HepG2 (cell line): ENCODE results near the gene PARP3. TPM values are rescaled to one million over a fixed set of nuclear protein-coding genes. Genes with fewer than 3 reads are reported as not detected.

Experiments
- CEBPB ChIP-seq: IDR thresholded peaks from 2 replicates; pipeline ENCODE4 v1.6.1; 2011; ENCODE audit warnings: low read depth, low read length, improper control_type of control experiment, borderline replicate concordance
- GTF3A ChIP-seq: sonication (generic); formaldehyde crosslinking; conservative IDR thresholded peaks from 2 replicates; pipeline ENCODE4 v1.4.0; 2020; ENCODE audit warnings: mild to moderate bottlenecking, missing genetic modification reagents
- HOXA3 ChIP-seq: sonication (generic); formaldehyde crosslinking; IDR thresholded peaks from 2 replicates; pipeline ENCODE4 v1.5.0; 2020; ENCODE audit warnings: missing genetic modification reagents
- IRF2 ChIP-seq: IDR thresholded peaks from 2 replicates; pipeline ENCODE4 v1.6.1; 2018; ENCODE audit warnings: missing genetic modification reagents, missing compliant biosample characterization
- KLF15 ChIP-seq: sonication (generic); formaldehyde crosslinking; IDR thresholded peaks from 2 replicates; pipeline ENCODE4 v1.8.1; 2023; ENCODE audit warnings: borderline replicate concordance, mild to moderate bottlenecking, inconsistent platforms, missing genetic modification reagents, mixed read lengths
- KLF9 ChIP-seq: IDR thresholded peaks from 2 replicates; pipeline ENCODE4 v1.6.1; 2016; ENCODE audit warnings: low read depth
- MAFF ChIP-seq: IDR thresholded peaks from 2 replicates; pipeline ENCODE4 v1.6.1; 2011; ENCODE audit warnings: low read depth, low read length, improper control_type of control experiment
- NR2F2 ChIP-seq: IDR thresholded peaks from 2 replicates; pipeline ENCODE4 v1.6.1; 2012; ENCODE audit warnings: low read depth, inconsistent platforms, borderline replicate concordance
- PRMT3 ChIP-seq: sonication (generic); formaldehyde crosslinking; IDR thresholded peaks from 2 replicates; pipeline ENCODE4 v1.8.1; 2022; ENCODE audit warnings: low read depth, mild to moderate bottlenecking, moderate library complexity, missing genetic modification reagents, borderline replicate concordance
- SMARCE1 ChIP-seq: fragments of 450-650 bp; IDR thresholded peaks from 2 replicates; pipeline ENCODE4 v1.6.1; 2017; ENCODE audit warnings: borderline replicate concordance
- STAG1 ChIP-seq: sonication (generic); formaldehyde crosslinking; IDR thresholded peaks from 2 replicates; pipeline ENCODE4 v1.4.0; 2020; ENCODE audit warnings: missing genetic modification reagents
- U2AF2 ChIP-seq: fragments of 200-400 bp; formaldehyde crosslinking; IDR thresholded peaks from 2 replicates; pipeline ENCODE4 v1.6.1; 2017; ENCODE audit warnings: low read depth, mild to moderate bottlenecking, low read length
- ZC3H13 ChIP-seq: sonication (generic); formaldehyde crosslinking; IDR thresholded peaks from 2 replicates; pipeline ENCODE4 v1.8.1; 2023; ENCODE audit warnings: mild to moderate bottlenecking, missing genetic modification reagents, moderate library complexity
- ZFP90 ChIP-seq: sonication (generic); formaldehyde crosslinking; IDR thresholded peaks from 2 replicates; pipeline ENCODE4 v1.8.0; 2022; ENCODE audit warnings: missing genetic modification reagents, mild to moderate bottlenecking, inconsistent platforms, borderline replicate concordance
- ZIK1 ChIP-seq: sonication (generic); formaldehyde crosslinking; IDR thresholded peaks from 2 replicates; pipeline ENCODE4 v1.5.0; 2020; ENCODE audit warnings: mild to moderate bottlenecking, low read depth, missing genetic modification reagents, borderline replicate concordance
- ZNF20 ChIP-seq: sonication (generic); formaldehyde crosslinking; IDR thresholded peaks from 2 replicates; pipeline ENCODE4 v1.4.0; 2020; ENCODE audit warnings: mild to moderate bottlenecking, moderate library complexity, missing genetic modification reagents
- ZNF354B ChIP-seq: sonication (generic); formaldehyde crosslinking; IDR thresholded peaks from 2 replicates; pipeline ENCODE4 v1.8.0; 2022; ENCODE audit warnings: mild to moderate bottlenecking, missing genetic modification reagents
- ZNF564 ChIP-seq: sonication (generic); formaldehyde crosslinking; IDR thresholded peaks from 2 replicates; pipeline ENCODE4 v1.8.1; 2023; ENCODE audit warnings: mild to moderate bottlenecking, missing genetic modification reagents
- ZNF672 ChIP-seq: sonication (generic); formaldehyde crosslinking; IDR thresholded peaks from 2 replicates; pipeline ENCODE4 v1.8.1; 2022; ENCODE audit warnings: missing genetic modification reagents
- polyA plus RNA-seq, 8 experiments: library from polyadenylated mRNA; depleted of rRNA in 3 of 8; stranded (reverse) in 7 of 8; unstranded in 1 of 8; fragments of >200 nt; fragmentation: Illumina TruSeq in 4 of 8; extraction: Trizol in 4 of 8; gene quantifications; 2 replicates each; pipeline versions ENCODE4 v1.2.1 to v1.2.3, GENCODE V29; 2011 to 2016; ENCODE audit warnings: low read depth in 4 of 8, missing spikeins in 1 of 8, mixed read lengths in 1 of 8; ENCODE audit not compliant: insufficient read depth in 1 of 8
- total RNA-seq, 5 experiments: library from RNA; depleted of rRNA; stranded (reverse); fragments of >200 nt; fragmentation: Illumina TruSeq; extraction: Trizol; gene quantifications; 2 replicates each; pipeline ENCODE4 v1.2.3, GENCODE V29; 2016; ENCODE audit warnings: low read depth in 1 of 5
- TF ChIP-seq, protein P1 (sequence below): sonication (generic); formaldehyde crosslinking; IDR thresholded peaks from 2 replicates; pipeline ENCODE4 v1.4.0; 2020; ENCODE audit warnings: mild to moderate bottlenecking, missing genetic modification reagents, borderline replicate concordance
- TF ChIP-seq, protein P2 (sequence below): fragments of 450-650 bp; IDR thresholded peaks from 2 replicates; pipeline ENCODE4 v1.6.1; 2016
- TF ChIP-seq, protein P3 (sequence below): sonication (generic); formaldehyde crosslinking; IDR thresholded peaks from 2 replicates; pipeline ENCODE4 v1.8.0; 2022; ENCODE audit warnings: mild to moderate bottlenecking, missing genetic modification reagents
- TF ChIP-seq, protein P4 (sequence below): sonication (generic); formaldehyde crosslinking; IDR thresholded peaks from 2 replicates; pipeline ENCODE4 v1.4.0; 2020; ENCODE audit warnings: mild to moderate bottlenecking, missing genetic modification reagents

Gene PARP3
- total and polyA plus RNA-seq, 2 of the 13 experiments (the other 11 are each of a cell fraction or from before 2014, with no cell fraction given), result 11.2 to 21.5 TPM

GRCh38 chr3:51941798-51942602 lies at the start of gene PARP3, which contains the start of gene RRP9 (continued):
- peak; percentile 85; the same call in 1 of the 2 replicates for TF ChIP-seq GTF3A (CRISPR knock-in tag)
- TF ChIP-seq IRF2 (CRISPR knock-in tag), result peak; percentile 84
- TF ChIP-seq, protein P1, sequence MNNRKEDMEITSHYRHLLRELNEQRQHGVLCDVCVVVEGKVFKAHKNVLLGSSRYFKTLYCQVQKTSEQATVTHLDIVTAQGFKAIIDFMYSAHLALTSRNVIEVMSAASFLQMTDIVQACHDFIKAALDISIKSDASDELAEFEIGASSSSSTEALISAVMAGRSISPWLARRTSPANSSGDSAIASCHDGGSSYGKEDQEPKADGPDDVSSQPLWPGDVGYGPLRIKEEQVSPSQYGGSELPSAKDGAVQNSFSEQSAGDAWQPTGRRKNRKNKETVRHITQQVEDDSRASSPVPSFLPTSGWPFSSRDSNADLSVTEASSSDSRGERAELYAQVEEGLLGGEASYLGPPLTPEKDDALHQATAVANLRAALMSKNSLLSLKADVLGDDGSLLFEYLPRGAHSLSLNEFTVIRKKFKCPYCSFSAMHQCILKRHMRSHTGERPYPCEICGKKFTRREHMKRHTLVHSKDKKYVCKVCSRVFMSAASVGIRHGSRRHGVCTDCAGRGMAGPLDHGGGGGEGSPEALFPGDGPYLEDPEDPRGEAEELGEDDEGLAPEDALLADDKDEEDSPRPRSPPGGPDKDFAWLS, result peak; percentile 76; the same call in 1 of the 2 replicates
- TF ChIP-seq MAFF, result no peak
- TF ChIP-seq PRMT3 (CRISPR knock-in tag), result peak; percentile 80; the same call in 1 of the 2 replicates
- TF ChIP-seq CEBPB, result no peak
- peak; percentile 28; the same call in 1 of the 2 replicates for TF ChIP-seq ZNF564 (CRISPR knock-in tag)
- TF ChIP-seq ZNF354B (CRISPR knock-in tag), result no peak
- 0 out of 2 replicates have a peak, but pooled peaks have one; percentile 59 for TF ChIP-seq ZIK1 (CRISPR knock-in tag)
- peak; percentile 81; the same call in 1 of the 2 replicates for TF ChIP-seq HOXA3 (CRISPR knock-in tag)
- TF ChIP-seq, protein P2, sequence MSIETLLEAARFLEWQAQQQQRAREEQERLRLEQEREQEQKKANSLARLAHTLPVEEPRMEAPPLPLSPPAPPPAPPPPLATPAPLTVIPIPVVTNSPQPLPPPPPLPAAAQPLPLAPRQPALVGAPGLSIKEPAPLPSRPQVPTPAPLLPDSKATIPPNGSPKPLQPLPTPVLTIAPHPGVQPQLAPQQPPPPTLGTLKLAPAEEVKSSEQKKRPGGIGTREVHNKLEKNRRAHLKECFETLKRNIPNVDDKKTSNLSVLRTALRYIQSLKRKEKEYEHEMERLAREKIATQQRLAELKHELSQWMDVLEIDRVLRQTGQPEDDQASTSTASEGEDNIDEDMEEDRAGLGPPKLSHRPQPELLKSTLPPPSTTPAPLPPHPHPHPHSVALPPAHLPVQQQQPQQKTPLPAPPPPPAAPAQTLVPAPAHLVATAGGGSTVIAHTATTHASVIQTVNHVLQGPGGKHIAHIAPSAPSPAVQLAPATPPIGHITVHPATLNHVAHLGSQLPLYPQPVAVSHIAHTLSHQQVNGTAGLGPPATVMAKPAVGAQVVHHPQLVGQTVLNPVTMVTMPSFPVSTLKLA, result peak; percentile 92
- 0 out of 2 replicates have a peak, but pooled peaks have one; percentile 2 for TF ChIP-seq ZC3H13 (CRISPR knock-in tag)
- no peak for TF ChIP-seq U2AF2
- TF ChIP-seq SMARCE1, result no peak
- TF ChIP-seq ZNF672 (CRISPR knock-in tag), result no peak
- TF ChIP-seq STAG1 (CRISPR knock-in tag), result peak; percentile 93
- TF ChIP-seq, protein P3, sequence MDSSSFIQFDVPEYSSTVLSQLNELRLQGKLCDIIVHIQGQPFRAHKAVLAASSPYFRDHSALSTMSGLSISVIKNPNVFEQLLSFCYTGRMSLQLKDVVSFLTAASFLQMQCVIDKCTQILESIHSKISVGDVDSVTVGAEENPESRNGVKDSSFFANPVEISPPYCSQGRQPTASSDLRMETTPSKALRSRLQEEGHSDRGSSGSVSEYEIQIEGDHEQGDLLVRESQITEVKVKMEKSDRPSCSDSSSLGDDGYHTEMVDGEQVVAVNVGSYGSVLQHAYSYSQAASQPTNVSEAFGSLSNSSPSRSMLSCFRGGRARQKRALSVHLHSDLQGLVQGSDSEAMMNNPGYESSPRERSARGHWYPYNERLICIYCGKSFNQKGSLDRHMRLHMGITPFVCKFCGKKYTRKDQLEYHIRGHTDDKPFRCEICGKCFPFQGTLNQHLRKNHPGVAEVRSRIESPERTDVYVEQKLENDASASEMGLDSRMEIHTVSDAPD (CRISPR knock-in tag), result no peak; the same call in 1 of the 2 replicates
- TF ChIP-seq ZFP90, result peak; percentile 55; the same call in 1 of the 2 replicates
- no peak for TF ChIP-seq NR2F2
- TF ChIP-seq, protein P4, sequence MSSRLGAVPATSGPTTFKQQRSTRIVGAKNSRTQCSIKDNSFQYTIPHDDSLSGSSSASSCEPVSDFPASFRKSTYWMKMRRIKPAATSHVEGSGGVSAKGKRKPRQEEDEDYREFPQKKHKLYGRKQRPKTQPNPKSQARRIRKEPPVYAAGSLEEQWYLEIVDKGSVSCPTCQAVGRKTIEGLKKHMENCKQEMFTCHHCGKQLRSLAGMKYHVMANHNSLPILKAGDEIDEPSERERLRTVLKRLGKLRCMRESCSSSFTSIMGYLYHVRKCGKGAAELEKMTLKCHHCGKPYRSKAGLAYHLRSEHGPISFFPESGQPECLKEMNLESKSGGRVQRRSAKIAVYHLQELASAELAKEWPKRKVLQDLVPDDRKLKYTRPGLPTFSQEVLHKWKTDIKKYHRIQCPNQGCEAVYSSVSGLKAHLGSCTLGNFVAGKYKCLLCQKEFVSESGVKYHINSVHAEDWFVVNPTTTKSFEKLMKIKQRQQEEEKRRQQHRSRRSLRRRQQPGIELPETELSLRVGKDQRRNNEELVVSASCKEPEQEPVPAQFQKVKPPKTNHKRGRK (CRISPR knock-in tag), result no peak
- TF ChIP-seq KLF9 (CRISPR knock-in tag), result 0 out of 2 replicates have a peak, but pooled peaks have one; percentile 73
- TF ChIP-seq KLF15 (CRISPR knock-in tag), result peak; percentile 38; the same call in 1 of the 2 replicates
- no peak for TF ChIP-seq ZNF20 (CRISPR knock-in tag)
